Measurements from ENCODE around the gene CNTNAP2. TPM values are rescaled to one million over a fixed set of nuclear protein-coding genes. Genes with fewer than 3 reads are reported as not detected.

CNTNAP2 gene
- total RNA-seq, 1 donor from 2014 or later: not detected

- intact Hi-C loops (cut with micrococcal nuclease): no loop called here
Measured at GRCh38 chr7:148230296-148230695, 2113.7 kb downstream of the CNTNAP2 start.

- intact Hi-C loops (cut with micrococcal nuclease): no loop called here
Measured at GRCh38 chr7:148230883-148231282, 2114.3 kb downstream of the CNTNAP2 start.

GRCh38 chr7:148232784-148233183 is 2116.2 kb downstream of the CNTNAP2 start:
- intact Hi-C loops (cut with micrococcal nuclease): no loop called here

GRCh38 chr7:148234715-148235114 is 2118.1 kb downstream of the CNTNAP2 start:
- intact Hi-C loops (cut with micrococcal nuclease): no loop called here

GRCh38 chr7:148238761-148239325 is 2122.2 kb downstream of the CNTNAP2 start:
- intact Hi-C loops (cut with micrococcal nuclease): no loop called here

- intact Hi-C loops (cut with micrococcal nuclease): no loop called here
Measured at GRCh38 chr7:148241700-148242293, 2125.2 kb downstream of the CNTNAP2 start.

- intact Hi-C loops (cut with micrococcal nuclease): no loop called here
Measured at GRCh38 chr7:148242294-148242821, 2125.8 kb downstream of the CNTNAP2 start.

GRCh38 chr7:148245381-148245780 is 2128.8 kb downstream of the CNTNAP2 start:
- intact Hi-C loops (cut with micrococcal nuclease): no loop called here

GRCh38 chr7:148253629-148254028 is 2137.0 kb downstream of the CNTNAP2 start:
- intact Hi-C loops (cut with micrococcal nuclease): no loop called here

- intact Hi-C loops (cut with micrococcal nuclease): no loop called here
Measured at GRCh38 chr7:148255333-148255732, 2138.7 kb downstream of the CNTNAP2 start.

- intact Hi-C loops (cut with micrococcal nuclease): no loop called here
Measured at GRCh38 chr7:148256433-148256832, 2139.8 kb downstream of the CNTNAP2 start.

- intact Hi-C loops (cut with micrococcal nuclease): no loop called here
Measured at GRCh38 chr7:148260599-148260998, 2144.0 kb downstream of the CNTNAP2 start.

GRCh38 chr7:148261523-148261922 is 2144.9 kb downstream of the CNTNAP2 start:
- intact Hi-C loops (cut with micrococcal nuclease): no loop called here

GRCh38 chr7:148261996-148262688 is 2145.5 kb downstream of the CNTNAP2 start:
- intact Hi-C loops (cut with micrococcal nuclease): no loop called here

- intact Hi-C loops (cut with micrococcal nuclease): no loop called here
Measured at GRCh38 chr7:148262721-148263229, 2146.2 kb downstream of the CNTNAP2 start.

GRCh38 chr7:148264933-148265557 is 2148.4 kb downstream of the CNTNAP2 start:
- intact Hi-C loops (cut with micrococcal nuclease): loop anchor here (1.0 kb wide), 1 partner anchor 262 kb away; no protein-coding TSS in a partner anchor

GRCh38 chr7:148265896-148266295 is 2149.3 kb downstream of the CNTNAP2 start:
- intact Hi-C loops (cut with micrococcal nuclease): loop anchor here (1.0 kb wide), 1 partner anchor 261 kb away; no protein-coding TSS in a partner anchor

- intact Hi-C loops (cut with micrococcal nuclease): no loop called here
Measured at GRCh38 chr7:148266795-148267194, 2150.2 kb downstream of the CNTNAP2 start.

GRCh38 chr7:148270576-148270975 is 2154.0 kb downstream of the CNTNAP2 start:
- intact Hi-C loops (cut with micrococcal nuclease): no loop called here

GRCh38 chr7:148274118-148274517 is 2157.5 kb downstream of the CNTNAP2 start:
- intact Hi-C loops (cut with micrococcal nuclease): no loop called here

- intact Hi-C loops (cut with micrococcal nuclease): no loop called here
Measured at GRCh38 chr7:148275359-148275890, 2158.8 kb downstream of the CNTNAP2 start.

Data from T-helper 1 cell treated with Interleukin-12 subunit alpha and Interleukin-12 subunit beta and Interleukin-4 antibody, amounts not matched to agents 30 ng/mL and 1 ng/mL, for 36 hours (primary cell).